GM19468 (cell line): ENCODE results near the gene GATB.

Source experiments
- ATAC-seq: cut with Tn5 transposase; IDR thresholded peaks from one replicate; pipeline ENCODE4 v1.9.1; 2021; ENCODE audit warnings: mild to moderate bottlenecking, moderate library complexity, moderate number of reproducible peaks; ENCODE audit not compliant: unreplicated experiment; ENCODE audit errors: extremely low read depth

The GATB gene

DNA sequence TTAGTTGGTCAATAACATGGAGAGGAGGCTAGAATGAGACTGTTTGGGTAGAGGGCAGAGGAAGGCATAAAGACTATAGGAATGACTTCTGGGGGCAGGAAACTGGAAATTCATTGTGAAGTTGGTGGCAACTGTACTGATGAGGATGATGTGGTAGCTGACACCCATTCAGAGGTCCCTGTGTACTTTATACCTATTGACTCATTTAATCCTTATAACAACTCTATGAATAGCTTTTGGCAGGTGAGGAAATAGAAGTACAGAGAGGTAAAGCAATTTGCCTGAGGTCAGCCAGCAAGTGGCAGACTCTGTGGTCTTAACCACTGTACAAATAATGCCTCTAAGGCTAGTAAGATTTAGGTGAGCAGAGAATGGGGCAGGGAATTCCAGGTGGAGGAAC, 100.1 kb downstream of the GATB start:
- ATAC-seq, result no peak

DNA sequence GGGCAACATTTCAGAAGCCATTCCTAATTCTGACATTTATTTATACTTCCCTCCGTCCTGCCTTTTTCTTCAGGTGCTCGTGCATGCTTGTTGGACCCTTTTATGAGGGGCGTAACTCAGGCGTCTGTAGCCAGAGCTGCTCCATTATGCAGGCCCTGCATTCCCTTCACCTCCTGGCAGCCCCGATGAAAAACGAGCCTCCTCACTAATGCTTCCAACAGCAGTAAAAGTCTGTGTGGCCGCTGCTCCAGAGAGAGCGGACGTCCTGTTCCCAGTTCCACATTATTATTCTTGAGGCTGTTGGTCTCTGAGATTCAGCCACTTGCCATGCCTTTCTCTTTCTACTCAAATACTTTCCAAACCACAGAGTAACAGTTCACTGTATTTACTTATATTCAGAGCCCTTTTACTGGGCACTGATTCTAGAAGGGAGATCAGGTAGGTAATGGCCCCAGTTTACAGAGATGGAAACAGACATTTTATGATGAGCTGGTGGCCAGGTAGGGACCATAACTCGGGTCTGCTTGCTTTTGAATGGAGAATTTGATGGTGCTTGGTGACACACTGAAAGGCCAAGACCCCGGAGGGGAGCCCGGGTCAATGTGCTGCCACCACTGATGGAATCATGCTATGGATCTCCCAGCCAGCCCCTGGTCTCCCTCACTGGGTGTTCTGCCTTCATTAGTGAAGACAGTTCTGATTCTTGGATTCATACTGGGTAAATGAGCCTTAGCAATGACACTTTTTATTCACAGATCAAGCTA, 101.0 kb downstream of the GATB start:
- ATAC-seq, result no peak

DNA sequence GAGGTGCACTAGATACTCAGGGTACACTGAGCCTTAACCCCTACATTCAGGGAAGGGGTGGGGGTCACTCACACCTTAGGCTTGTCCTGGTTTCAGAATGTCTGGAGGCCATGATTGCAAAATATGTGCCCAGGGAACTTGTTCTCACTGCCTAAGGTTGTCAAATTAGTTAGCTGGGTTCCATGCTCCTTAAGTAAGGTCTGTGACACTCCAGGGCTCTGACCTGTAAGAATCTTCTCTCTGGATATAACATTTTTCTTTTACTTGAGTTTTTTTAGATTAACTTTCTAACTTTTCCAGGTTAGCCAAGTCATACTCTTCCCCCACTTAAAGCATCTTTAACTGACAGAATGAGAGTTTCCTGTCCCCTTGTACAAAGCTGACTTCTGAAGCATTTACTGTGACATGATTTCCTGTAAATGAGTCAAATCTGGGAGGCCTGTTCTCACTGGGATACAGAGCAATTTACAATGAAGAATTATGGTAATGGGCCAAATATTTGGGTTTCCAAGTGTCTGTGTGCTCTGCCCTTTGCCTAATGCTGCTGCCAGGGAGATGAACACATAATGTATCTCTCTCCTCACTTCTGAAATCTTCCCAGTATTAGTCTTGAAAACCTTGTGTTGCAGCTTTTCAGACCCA, 101.7 kb downstream of the GATB start:
- ATAC-seq, result no peak

DNA sequence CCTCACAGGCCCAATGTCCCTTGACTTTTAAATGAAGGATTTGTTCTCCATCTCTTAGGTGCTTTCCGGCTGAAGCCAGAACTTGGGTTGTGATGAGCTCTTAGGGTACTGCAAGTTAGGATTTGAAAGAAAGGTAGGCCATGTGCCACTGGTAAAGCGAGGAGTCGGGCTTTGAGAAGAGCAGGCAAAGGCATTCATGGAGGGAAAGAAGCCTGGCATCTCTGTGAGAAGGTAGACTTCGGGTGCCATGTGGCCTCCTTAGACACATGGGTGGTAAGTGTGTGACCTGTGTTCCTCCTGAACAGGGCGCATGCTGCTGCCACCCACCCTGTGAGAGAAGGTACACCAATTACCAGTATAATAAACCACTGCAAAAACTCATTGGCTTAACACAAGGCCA, 102.9 kb downstream of the GATB start:
- no peak for ATAC-seq

DNA sequence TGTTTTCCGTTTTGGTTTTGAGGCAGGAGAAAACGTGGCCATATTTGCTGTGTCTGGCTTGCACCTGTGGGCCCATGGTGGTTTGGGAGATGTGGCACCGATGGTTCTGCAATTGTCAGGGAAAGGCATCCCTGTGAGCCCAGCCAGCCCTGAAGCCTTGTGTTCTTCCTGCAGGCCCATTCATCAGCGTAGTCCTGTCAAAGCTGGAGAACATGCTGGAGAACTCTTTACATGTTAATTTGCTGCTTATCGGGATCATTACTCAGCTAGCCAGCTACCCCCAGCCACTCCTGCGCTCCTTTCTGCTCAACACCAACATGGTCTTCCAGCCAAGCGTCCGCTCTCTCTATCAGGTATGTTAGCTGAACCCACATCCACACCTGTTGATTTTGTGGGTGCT, 104.7 kb downstream of the GATB start:
- no peak for ATAC-seq

DNA sequence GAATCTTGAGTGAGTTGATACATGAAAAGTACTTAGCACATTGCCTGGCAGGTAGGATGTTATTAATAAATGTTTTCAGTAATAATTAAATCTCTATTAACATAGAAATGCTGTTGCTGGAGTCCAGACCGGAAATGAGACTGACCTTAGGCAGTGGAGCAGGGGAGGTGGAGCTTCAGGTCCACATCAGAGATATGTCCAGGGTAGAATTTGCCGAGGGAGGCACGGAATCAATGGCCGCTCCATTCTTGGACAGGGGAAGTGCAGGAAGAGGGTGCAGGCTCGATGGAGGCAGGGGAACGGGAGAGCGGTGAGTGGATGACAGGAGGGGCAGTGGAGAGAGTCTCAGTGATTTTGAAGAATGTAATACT, 107.3 kb downstream of the GATB start:
- no peak for ATAC-seq

DNA sequence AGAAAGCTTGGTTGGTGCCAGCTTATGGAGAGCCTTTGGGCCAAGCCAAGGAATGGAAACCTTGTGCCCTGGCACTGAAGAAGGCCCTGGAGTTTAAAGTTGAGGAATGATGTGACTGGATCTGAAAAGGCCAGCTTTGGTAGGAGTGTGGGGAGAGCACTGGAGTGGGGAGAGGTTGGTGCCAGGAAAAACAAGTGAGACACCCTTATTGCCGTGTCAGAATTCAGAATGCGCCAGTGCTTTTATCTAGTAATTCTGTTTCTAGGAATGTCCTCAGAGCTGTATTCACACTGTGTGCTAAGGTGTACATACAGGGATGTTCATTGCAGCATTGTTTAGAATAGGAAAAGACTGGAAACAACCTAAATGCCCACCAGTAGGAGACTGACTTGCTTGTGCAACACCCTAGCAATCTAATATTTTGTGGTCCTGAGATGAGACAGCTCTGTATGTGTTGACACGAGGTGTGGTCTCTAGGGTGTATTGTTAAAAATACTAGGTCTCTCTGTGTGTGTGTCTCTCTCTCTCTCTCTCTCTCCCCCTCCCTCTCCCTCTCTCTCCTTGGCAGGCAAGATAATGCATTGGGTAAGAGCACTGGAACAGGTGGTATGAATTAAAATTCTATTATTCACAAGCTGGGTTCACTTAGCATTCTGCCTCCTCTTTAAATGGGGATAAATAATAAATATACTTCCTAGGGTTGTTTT, 107.8 kb downstream of the GATB start:
- no peak for ATAC-seq

DNA sequence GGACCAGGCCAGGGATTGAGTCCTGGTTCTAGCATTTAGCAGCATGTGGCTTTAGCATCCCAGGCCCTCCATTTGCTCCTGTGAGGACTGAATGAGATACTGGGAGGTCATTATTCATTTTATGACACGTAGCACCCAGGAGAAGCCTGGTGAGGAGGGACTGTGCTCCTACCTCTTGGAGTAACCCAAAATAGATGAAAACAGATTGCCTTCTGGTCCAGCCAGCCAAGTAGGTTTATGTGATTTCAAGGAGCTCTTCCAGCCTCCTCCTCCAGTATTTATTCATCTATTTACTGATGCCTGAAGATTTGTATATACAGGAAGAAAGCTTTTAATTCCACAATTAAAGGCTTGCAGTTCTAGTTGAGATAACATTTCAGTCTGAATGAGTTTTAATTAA, 109.3 kb downstream of the GATB start:
- no peak for ATAC-seq

DNA sequence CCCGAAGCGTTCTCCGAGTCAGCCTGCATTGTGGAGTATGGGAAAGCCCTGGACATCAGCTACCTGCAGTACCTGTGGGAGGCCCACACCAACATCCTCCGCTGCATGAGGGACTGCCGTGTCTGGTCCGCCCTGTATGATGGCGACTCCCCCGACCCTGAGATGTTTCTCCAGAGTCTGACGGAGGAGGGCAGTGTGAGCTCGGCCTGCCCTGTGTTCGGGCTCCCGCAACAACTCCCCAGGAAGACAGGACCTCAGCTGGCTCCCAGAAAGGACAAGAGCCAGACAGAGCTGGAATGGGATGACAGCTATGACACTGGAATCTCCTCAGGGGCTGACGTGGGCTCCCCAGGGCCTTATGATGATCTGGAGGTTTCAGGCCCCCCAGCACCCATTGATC, 111.3 kb downstream of the GATB start:
- no peak for ATAC-seq

DNA sequence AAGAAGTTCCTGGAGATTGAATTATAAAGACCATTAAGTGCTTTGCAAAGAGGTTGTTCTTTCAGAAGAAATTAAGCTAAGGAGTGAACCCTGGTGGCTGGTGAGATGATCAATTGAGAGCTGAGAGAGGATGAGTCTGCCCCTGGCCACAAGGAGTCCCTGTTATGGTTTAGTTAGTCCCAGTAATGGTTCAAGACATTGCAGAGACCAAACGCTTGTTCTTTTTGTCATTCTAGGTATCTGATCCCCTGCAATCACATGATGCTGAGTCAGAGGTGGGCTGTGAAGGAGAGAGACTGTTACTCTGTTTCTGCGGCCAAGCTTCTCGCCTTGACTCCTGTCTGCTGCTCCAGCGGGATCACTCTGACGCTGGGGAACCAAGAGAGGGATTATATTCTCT, 114.5 kb downstream of the GATB start:
- ATAC-seq, result no peak

DNA sequence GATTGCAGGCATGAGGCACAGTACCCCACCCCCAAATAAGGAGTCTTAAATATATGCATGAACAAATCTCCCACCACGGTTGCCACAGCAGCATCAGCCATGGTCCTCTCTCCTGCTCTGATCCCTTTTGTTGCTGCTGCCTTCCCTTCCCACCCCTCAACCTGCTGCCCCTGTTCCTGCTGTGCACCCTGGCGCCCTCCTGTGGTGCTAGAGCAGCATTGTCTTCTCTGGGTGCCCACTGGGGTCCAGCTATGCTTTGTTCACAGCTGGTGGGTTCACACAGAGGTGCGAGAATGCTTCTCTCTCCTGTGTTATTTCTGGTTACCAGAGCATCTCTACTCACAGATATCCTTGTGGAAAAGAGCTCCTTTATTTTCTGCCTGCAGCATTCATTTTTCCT, 116.2 kb downstream of the GATB start:
- no peak for ATAC-seq

DNA sequence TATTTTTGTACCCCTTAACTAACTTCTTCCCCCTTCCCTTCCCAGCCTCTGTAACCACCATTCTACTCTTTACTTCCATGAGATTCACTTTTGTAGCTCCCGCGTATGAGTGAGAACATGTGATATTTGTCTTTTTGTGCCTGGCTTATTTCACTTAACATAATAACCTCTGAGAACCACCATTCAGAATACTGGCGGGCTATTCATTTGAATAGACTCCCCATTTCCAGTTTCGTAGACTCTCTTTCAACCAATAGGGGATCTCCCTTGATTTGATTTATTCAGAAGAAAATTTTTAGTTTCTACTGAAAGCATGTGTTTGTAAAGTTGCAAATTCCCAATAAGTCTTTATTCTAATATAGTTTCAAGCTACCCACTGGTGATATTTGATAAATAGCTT, 117.2 kb downstream of the GATB start:
- ATAC-seq, result no peak

DNA sequence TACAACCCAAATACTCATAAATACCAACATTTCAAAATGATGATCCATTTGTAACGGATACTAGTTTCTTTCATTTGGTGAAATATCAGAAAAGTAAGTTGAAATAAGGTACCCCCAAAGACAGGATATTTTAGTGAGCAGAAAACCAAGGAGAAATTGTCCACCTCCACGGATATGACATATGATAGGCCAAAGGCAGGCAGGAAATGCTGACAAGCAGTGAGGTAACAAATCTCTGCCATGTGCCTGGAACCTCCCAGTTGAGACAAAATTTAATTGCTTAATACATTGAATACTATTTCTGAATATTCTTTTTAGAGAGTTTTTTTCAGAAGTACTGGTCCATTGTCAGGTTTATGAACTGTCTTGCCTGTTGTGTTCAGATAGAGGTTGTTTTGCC, 118.8 kb downstream of the GATB start:
- no peak for ATAC-seq

DNA sequence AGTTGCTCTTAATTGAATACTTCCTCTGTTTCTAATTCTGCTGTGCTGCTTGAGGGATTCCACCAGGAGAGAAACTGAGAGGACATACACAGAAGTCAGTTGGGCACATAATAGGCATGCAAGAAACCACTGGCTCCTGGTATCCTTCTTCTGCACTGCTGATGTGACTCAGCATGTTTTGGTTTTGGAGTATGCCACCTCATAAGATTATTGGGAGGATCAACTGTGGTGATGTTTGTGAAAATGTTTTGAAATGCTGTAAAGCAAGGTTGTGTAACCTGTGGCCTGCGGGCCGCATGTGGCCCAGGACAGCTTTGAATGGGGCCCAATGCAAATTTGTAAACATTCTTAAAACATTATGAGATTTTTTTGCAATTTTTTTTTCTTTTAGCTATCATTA, 119.6 kb downstream of the GATB start:
- no peak for ATAC-seq

DNA sequence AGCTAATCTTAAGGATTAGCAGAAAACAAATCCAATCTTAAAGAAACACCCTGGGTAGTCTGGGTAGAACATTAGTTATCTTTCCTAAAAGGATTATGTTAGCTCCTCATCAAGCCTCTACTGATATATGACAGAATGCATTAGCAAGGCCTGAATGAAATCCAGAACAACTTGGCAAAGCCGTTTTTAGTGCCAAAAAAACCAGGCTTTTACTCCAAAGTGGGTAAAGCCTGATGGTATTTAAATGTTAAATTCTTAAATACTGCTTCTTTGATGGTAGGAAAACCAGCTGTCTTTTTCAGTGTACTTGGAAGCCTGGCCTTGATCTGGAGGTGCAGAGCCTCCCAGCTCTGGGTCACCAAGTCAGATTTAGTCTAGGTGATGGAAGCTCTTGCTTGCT, 120.4 kb downstream of the GATB start:
- no peak for ATAC-seq

DNA sequence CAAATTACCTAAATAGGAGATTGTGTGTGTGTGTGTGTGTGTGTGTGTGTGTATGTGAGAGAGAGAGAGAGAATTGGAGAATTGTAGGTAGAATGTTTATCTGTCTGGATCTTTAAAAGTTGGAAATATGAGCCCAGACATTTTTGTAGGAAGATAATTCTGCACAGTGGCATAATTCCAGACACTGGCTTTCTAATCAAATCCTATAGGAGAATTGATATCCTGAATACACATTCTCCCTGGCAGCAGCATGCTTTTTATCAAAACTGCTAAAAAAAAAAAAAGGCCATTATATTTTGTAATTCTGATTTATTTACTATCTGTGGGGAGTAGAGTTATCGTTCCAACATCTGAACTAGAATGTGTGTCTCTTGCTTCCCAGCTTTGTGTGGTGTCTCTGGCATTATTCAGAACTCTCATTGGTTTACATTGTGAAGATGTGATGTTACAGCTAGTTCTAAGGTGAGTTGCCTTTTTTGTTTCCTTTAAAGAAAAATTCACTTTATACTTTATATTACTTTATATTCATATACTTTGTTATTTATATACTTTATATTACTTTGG, 122.4 kb downstream of the GATB start:
- ATAC-seq, result no peak

DNA sequence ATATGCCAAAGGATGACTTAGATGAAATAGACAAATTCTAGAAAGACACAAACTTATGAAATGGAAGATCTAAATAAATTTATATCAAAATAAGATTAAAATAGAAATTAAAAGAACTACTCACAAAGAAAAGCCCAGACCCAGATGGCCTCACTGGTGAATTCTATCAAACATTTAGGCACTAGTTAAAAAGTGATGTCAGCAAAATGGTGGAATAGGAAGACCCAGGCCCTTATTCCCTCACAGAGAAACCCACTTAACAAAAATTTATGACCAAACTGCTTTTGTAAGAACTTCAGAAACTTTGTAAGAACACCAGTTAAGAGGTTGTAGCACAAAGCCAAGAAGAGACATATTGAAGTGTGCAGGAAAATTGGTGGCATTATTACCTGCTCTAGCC, 129.5 kb downstream of the GATB start:
- ATAC-seq, result no peak

DNA sequence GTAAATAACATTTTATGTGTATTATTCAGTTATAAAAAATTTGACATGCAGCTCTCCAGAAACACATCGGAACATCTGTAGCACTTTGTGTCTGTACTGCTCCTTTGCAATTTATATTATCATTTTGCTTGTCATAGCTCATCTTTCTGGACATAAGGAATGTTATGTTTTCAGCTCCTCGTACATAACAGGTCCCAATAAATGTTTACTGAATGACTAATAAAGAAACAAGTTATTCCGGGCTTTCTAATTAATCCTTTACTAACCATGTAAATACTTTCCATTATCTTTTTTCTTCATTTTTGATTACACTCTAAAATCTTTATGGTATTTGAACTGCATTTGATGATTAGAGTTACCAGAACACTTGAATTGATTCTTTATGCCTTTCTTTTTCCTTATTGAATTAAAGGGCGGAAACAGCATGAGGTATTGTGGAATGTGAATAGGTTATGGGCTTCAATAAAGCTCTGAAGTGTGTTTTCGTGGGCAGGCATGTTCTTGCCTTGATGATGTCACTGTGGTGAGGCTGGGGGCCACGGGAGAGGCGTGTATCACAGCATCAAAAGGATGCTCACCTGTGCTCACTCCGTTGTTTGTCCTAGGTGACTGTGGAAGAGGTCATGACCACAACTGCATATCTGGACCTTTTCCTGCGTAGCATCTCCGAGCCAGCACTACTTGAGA, 131.6 kb downstream of the GATB start:
- no peak for ATAC-seq

DNA sequence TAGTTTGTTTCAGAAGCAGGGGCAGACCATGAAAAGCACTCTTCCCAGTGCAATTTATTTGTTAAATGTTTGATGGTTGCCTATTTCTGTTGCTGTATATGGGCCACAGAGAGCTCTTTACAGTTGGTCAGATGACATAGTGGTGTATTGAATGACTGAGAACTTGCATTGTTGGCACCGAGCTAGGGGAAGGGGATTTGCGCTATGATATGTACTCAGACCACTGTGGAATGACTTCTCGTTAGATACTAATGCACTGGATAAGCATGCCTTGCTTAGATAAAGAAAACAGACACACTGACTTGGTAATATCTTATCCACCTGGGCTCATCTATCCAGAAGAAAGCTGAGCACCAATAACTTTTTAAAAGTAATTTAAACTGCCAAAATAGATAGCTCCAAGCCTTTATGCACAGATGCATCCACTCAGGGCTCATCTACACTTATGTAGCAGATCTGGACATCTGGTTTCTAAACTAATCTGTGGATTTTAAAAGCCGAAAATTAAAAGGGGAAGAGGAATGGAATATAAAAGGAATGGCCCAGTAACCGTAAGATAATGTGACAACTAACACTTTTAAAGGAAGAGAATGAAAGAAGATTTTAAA, 132.7 kb downstream of the GATB start:
- ATAC-seq, result no peak

DNA sequence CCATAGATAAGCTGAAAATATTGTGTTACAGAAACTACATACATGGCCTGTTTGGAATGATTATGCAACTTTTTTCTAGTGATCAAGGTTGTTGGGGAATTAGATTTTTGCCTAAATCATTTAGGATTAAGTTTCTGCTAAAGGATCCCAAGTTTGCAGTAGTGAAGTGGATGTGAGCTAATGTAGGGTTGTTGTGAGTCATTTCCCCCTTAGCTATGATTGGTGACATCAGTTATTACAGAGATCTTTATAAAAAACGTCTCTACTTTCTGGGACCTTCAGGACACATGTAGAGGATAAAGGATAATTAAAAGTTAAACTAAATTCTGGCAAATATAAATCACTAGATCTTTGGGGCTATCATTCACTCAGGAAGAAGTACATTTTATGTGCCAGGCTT, 133.3 kb downstream of the GATB start:
- no peak for ATAC-seq
